ENCODE results near the gene CFAP45. TPM values are rescaled to one million over a fixed set of nuclear protein-coding genes. Genes with fewer than 3 reads are reported as not detected.

CFAP45 gene
- total and polyA plus RNA-seq, 7 experiments from 2014 or later, result 0.17 to 2.8 (median 0.87) TPM

GRCh38 chr1:159889821-159890252, 10.1 kb downstream of the CFAP45 start:
- POLR2A ChIA-PET, result interaction anchor here (1.6 kb wide), 1 partner anchor 92 kb away, joined by 4 read pairs; no protein-coding TSS in a partner anchor
- no peaks in the 10 kb centered on the region for H3K9me3 ChIP-seq (ENCODE audit: control insufficient read depth in 2 of 3, low read length in 3 of 3)
- H3K36me3 ChIP-seq (ENCODE audit: control insufficient read depth in 2 of 3, insufficient read depth in 3 of 3, low read length in 3 of 3), result no peaks in the 10 kb centered on the region
- Mint-ChIP-seq H3K4me1 (peaks cover 0 to 16% (median 0%) of the 10 kb centered on the region in 7 donors), H3K27me3 (peaks cover 0 to 16% (median 0%) of the 10 kb centered on the region in 5 donors), H3K27ac (peak overlapping the region in 1 of 9 donors; percentile 11), H3K36me3 (no peaks in the 10 kb centered on the region), H3K4me3 (no peak overlapping the region), H3K9me3 (peaks cover 0 to 1% (median 0%) of the 10 kb centered on the region in 11 donors)
- H3K27me3 ChIP-seq (ENCODE audit: control insufficient read depth in 2 of 2, insufficient read depth in 2 of 2, low read length in 2 of 2), result no peaks in the 10 kb centered on the region
- no peak overlapping the region for H3K27ac ChIP-seq (ENCODE audit: low read depth, low read length)
- intact Hi-C loops (cut with micrococcal nuclease), result loop anchor here (2.0 to 5.0 kb wide), 3 partner anchors 63 to 728 kb away; partner anchors contain the start of gene SLAMF8 (in 1 of the 2)
- CTCF ChIA-PET, result interaction anchor here (0.9 to 10.1 kb wide), 7 partner anchors 15 to 118 kb away, joined by 3 to 226 read pairs (median 5); partner anchors contain the start of genes DUSP23, FCRL6 and IGSF9
- no peak for DNase-seq
- peaks cover 0 to 17% of the 10 kb centered on the region in 2 donors for H3K4me1 ChIP-seq (ENCODE audit: control insufficient read depth in 2 of 2, insufficient read depth in 2 of 2, low read length in 2 of 2)
- no peak overlapping the region for H3K4me3 ChIP-seq (ENCODE audit: low read length)
- peak; percentile 79 for ATAC-seq

- H3K27me3 Mint-ChIP-seq, result peaks cover 0 to 14% (median 0%) of the 10 kb centered on the region in 5 donors
- ChIA-PET CTCF (interaction anchor here (0.9 to 10.1 kb wide), 5 partner anchors 19 to 108 kb away, joined by 3 to 226 read pairs (median 7); partner anchors contain the start of genes DUSP23, FCRL6 and IGSF9), POLR2A (interaction anchor here (0.6 to 1.3 kb wide), 3 partner anchors 16 to 90 kb away, joined by 3 to 6 read pairs (median 3); partner anchors contain the start of gene TAGLN2)
- no peak overlapping the region for H3K4me3 Mint-ChIP-seq
- Histone ChIP-seq H3K36me3 (ENCODE audit: control insufficient read depth in 2 of 3, insufficient read depth in 3 of 3, low read length in 3 of 3) (no peaks in the 10 kb centered on the region), H3K4me3 (ENCODE audit: low read length) (no peak overlapping the region), H3K27ac (ENCODE audit: low read depth, low read length) (no peak overlapping the region), H3K9me3 (ENCODE audit: control insufficient read depth in 2 of 3, low read length in 3 of 3) (no peaks in the 10 kb centered on the region), H3K27me3 (ENCODE audit: control insufficient read depth in 2 of 2, insufficient read depth in 2 of 2, low read length in 2 of 2) (no peaks in the 10 kb centered on the region), H3K4me1 (ENCODE audit: control insufficient read depth in 2 of 2, insufficient read depth in 2 of 2, low read length in 2 of 2) (peaks cover 0 to 17% of the 10 kb centered on the region in 2 donors)
- intact Hi-C loops (cut with micrococcal nuclease), result no loop called here
- DNase-seq (no peak), ATAC-seq (no peak)
- H3K27ac Mint-ChIP-seq, result no peak overlapping the region
- H3K9me3 Mint-ChIP-seq, result peaks cover 0 to 1% (median 0%) of the 10 kb centered on the region in 11 donors
- H3K36me3 Mint-ChIP-seq, result no peaks in the 10 kb centered on the region
- peaks cover 0 to 16% (median 0%) of the 10 kb centered on the region in 7 donors for H3K4me1 Mint-ChIP-seq
These were observed 10.8 kb downstream of the CFAP45 start for GRCh38 chr1:159889202-159889601.

- H3K4me3 ChIP-seq (ENCODE audit: low read length), result no peak overlapping the region
- DNase-seq (no peak), ATAC-seq (no peak)
- CTCF ChIA-PET, result interaction anchor here (1.3 kb wide), 1 partner anchor 85 kb away, joined by 3 read pairs; no protein-coding TSS in a partner anchor
- no peaks in the 10 kb centered on the region for H3K36me3 ChIP-seq (ENCODE audit: control insufficient read depth in 2 of 3, insufficient read depth in 3 of 3, low read length in 3 of 3)
- H3K9me3 ChIP-seq (ENCODE audit: control insufficient read depth in 2 of 3, low read length in 3 of 3), result no peaks in the 10 kb centered on the region
- H3K4me1 Mint-ChIP-seq, result peaks cover 0 to 3% (median 0%) of the 10 kb centered on the region in 7 donors
- H3K36me3 Mint-ChIP-seq, result no peaks in the 10 kb centered on the region
- peaks cover 0 to 5% (median 0%) of the 10 kb centered on the region in 5 donors for H3K27me3 Mint-ChIP-seq
- H3K4me1 ChIP-seq (ENCODE audit: control insufficient read depth in 2 of 2, insufficient read depth in 2 of 2, low read length in 2 of 2), result peaks cover 3 to 8% of the 10 kb centered on the region in 2 donors
- no peaks in the 10 kb centered on the region for H3K9me3 Mint-ChIP-seq
- POLR2A ChIA-PET, result no interaction called here
- H3K27ac Mint-ChIP-seq, result no peak overlapping the region
- intact Hi-C loops (cut with micrococcal nuclease), result no loop called here
- H3K27me3 ChIP-seq (ENCODE audit: control insufficient read depth in 2 of 2, insufficient read depth in 2 of 2, low read length in 2 of 2), result no peaks in the 10 kb centered on the region
- H3K4me3 Mint-ChIP-seq, result no peak overlapping the region
- no peak overlapping the region for H3K27ac ChIP-seq (ENCODE audit: low read depth, low read length)
These were observed 15.7 kb downstream of the CFAP45 start for GRCh38 chr1:159884296-159884695.

DNA sequence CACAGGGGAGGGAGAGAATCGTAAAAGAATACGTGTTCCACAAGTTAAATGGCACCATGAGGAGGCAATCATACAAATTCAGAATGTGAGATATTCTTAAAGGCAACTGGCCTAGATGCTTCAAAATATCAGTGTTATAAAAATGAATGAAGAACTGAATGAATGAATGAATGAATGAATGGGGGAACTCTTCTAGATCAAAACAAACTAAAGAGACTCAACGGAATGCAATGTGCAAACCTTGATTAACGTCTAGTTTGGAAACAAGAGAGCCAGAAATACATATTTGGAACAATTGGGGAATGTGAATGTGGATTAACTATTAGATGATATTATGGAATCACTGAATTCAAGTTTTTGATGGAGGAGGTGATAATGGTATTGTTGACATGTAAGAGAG, 16.8 kb downstream of the CFAP45 start:
- no peak for DNase-seq
- ChIA-PET CTCF (interaction anchor here (1.7 kb wide), 1 partner anchor 10 kb away, joined by 5 read pairs; no protein-coding TSS in a partner anchor), POLR2A (interaction anchor here (0.8 kb wide), 1 partner anchor 84 kb away, joined by 3 read pairs; no protein-coding TSS in a partner anchor)
- Mint-ChIP-seq H3K27me3 (peaks cover 0 to 5% (median 0%) of the 10 kb centered on the region in 5 donors), H3K9me3 (no peaks in the 10 kb centered on the region), H3K36me3 (no peaks in the 10 kb centered on the region), H3K4me3 (no peak overlapping the region), H3K4me1 (no peaks in the 10 kb centered on the region), H3K27ac (no peak overlapping the region)
- Histone ChIP-seq H3K27ac (ENCODE audit: low read depth, low read length) (no peak overlapping the region), H3K4me3 (ENCODE audit: low read length) (no peak overlapping the region), H3K9me3 (ENCODE audit: control insufficient read depth in 2 of 3, low read length in 3 of 3) (no peaks in the 10 kb centered on the region), H3K36me3 (ENCODE audit: control insufficient read depth in 2 of 3, insufficient read depth in 3 of 3, low read length in 3 of 3) (no peaks in the 10 kb centered on the region), H3K4me1 (ENCODE audit: control insufficient read depth in 2 of 2, insufficient read depth in 2 of 2, low read length in 2 of 2) (peaks cover 3 to 4% of the 10 kb centered on the region in 2 donors), H3K27me3 (ENCODE audit: control insufficient read depth in 2 of 2, insufficient read depth in 2 of 2, low read length in 2 of 2) (no peaks in the 10 kb centered on the region)
- intact Hi-C loops (cut with micrococcal nuclease), result no loop called here
- no peak for ATAC-seq

GRCh38 chr1:159882527-159882862, 17.5 kb downstream of the CFAP45 start:
- H3K27ac Mint-ChIP-seq, result no peak overlapping the region
- H3K4me1 Mint-ChIP-seq, result no peaks in the 10 kb centered on the region
- no peak overlapping the region for H3K4me3 ChIP-seq (ENCODE audit: low read length)
- H3K36me3 Mint-ChIP-seq, result no peaks in the 10 kb centered on the region
- no peaks in the 10 kb centered on the region for H3K27me3 ChIP-seq (ENCODE audit: control insufficient read depth in 2 of 2, insufficient read depth in 2 of 2, low read length in 2 of 2)
- DNase-seq (no peak), ATAC-seq (no peak)
- no peaks in the 10 kb centered on the region for H3K36me3 ChIP-seq (ENCODE audit: control insufficient read depth in 2 of 3, insufficient read depth in 3 of 3, low read length in 3 of 3)
- no peaks in the 10 kb centered on the region for H3K9me3 Mint-ChIP-seq
- peaks cover 0 to 5% (median 0%) of the 10 kb centered on the region in 5 donors for H3K27me3 Mint-ChIP-seq
- H3K4me3 Mint-ChIP-seq, result no peak overlapping the region
- intact Hi-C loops (cut with micrococcal nuclease), result no loop called here
- POLR2A ChIA-PET, result no interaction called here
- peaks cover 3 to 4% of the 10 kb centered on the region in 2 donors for H3K4me1 ChIP-seq (ENCODE audit: control insufficient read depth in 2 of 2, insufficient read depth in 2 of 2, low read length in 2 of 2)
- CTCF ChIA-PET, result interaction anchor here (1.7 kb wide), 1 partner anchor 10 kb away, joined by 5 read pairs; no protein-coding TSS in a partner anchor
- H3K27ac ChIP-seq (ENCODE audit: low read depth, low read length), result no peak overlapping the region
- no peaks in the 10 kb centered on the region for H3K9me3 ChIP-seq (ENCODE audit: control insufficient read depth in 2 of 3, low read length in 3 of 3)

DNA sequence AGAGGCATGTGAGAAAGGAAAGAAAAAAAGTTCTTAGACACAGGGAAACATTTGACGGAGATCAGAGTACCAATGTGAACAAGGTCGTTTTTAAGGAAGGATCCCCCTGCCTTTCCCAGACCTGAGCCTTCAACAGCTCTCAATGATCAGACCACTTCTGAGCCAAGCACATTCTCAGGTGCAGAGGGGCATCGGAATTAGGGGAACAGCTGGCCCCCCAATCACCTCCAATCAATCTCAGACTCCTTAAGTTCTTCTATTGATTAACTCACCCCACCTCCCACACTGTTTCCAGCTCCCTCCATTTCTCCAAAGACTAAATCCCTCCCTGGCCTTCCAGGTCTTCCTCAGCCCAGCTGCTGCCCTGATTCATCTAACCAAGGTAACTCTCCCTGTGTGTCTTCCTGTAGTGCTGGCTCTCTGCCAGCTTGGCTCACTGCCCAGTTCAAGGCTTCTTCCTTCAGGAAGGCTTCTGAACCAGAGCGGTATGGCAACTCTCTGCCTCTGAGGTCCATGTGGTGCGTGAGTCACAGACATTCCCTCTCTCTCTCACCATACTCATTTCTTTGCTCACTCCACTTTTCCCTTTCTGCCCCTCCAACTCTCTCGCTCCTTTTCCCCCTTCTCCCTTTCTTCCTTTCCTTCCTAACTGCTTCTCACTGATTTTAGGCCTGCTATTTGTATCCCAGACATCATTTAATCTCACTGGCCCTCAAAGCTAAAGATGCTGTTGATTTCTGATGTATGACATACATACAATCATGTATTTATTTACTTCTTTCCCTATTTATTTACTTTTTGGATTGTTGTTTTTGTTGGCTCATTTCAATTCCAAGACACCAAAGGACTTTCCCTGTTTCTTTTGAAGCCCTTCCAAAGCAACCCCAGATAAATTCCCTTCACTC, 18.1 kb downstream of the CFAP45 start:
- H3K9me3 ChIP-seq (ENCODE audit: control insufficient read depth in 2 of 3, low read length in 3 of 3), result no peaks in the 10 kb centered on the region
- H3K27me3 ChIP-seq (ENCODE audit: control insufficient read depth in 2 of 2, insufficient read depth in 2 of 2, low read length in 2 of 2), result no peaks in the 10 kb centered on the region
- DNase-seq (peak in 5 of 9 donors; percentile 9 to 28 (median 18)), ATAC-seq (no peak)
- CTCF ChIA-PET, result interaction anchor here (1.7 kb wide), 1 partner anchor 11 kb away, joined by 5 read pairs; no protein-coding TSS in a partner anchor
- Mint-ChIP-seq H3K9me3 (no peaks in the 10 kb centered on the region), H3K27ac (no peak overlapping the region), H3K4me3 (no peak overlapping the region), H3K36me3 (no peaks in the 10 kb centered on the region), H3K4me1 (no peaks in the 10 kb centered on the region), H3K27me3 (peaks cover 0 to 5% (median 0%) of the 10 kb centered on the region in 5 donors)
- H3K4me3 ChIP-seq (ENCODE audit: low read length), result no peak overlapping the region
- POLR2A ChIA-PET, result no interaction called here
- intact Hi-C loops (cut with micrococcal nuclease), result no loop called here
- H3K27ac ChIP-seq (ENCODE audit: low read depth, low read length), result no peak overlapping the region
- no peaks in the 10 kb centered on the region for H3K36me3 ChIP-seq (ENCODE audit: control insufficient read depth in 2 of 3, insufficient read depth in 3 of 3, low read length in 3 of 3)
- peaks cover 3 to 4% of the 10 kb centered on the region in 2 donors for H3K4me1 ChIP-seq (ENCODE audit: control insufficient read depth in 2 of 2, insufficient read depth in 2 of 2, low read length in 2 of 2)
